Central memory CD4-positive, alpha-beta T cell (primary cell): Measurements from ENCODE around the gene LYL1.

ENCODE experiments used
- DNase-seq: peaks from one replicate; pipeline ENCODE4 v3.0.0; 2022

Gene LYL1

DNA sequence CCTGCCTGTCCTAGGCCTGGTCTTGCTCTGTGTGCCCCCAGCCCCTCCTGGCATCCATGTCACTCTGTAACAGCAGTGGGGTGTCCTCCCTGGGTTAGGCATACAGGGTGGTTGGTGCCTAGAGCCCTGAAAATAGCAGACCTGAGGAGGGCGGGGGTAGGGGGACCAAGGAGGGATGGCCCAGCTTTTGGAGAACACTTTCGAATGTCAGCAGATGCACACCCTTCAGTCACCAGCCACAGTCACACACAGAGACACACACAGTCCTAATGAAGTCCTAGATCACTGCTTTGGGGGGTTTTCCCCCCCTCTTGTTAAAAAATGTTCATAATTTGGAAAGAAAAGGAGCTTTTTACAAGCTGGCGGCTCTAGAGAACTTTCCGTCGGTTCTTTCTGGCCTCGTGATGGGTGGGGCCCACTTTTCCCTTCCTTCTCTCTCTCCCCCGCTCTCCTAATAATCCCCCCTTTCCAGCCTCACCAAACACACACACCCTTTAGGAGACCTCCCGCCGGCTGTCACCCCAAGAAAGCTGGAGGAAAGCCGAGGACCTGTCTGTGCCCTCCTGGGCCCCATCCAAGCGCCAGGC is 47.9 kb downstream of the LYL1 start:
- no peak for DNase-seq

DNA sequence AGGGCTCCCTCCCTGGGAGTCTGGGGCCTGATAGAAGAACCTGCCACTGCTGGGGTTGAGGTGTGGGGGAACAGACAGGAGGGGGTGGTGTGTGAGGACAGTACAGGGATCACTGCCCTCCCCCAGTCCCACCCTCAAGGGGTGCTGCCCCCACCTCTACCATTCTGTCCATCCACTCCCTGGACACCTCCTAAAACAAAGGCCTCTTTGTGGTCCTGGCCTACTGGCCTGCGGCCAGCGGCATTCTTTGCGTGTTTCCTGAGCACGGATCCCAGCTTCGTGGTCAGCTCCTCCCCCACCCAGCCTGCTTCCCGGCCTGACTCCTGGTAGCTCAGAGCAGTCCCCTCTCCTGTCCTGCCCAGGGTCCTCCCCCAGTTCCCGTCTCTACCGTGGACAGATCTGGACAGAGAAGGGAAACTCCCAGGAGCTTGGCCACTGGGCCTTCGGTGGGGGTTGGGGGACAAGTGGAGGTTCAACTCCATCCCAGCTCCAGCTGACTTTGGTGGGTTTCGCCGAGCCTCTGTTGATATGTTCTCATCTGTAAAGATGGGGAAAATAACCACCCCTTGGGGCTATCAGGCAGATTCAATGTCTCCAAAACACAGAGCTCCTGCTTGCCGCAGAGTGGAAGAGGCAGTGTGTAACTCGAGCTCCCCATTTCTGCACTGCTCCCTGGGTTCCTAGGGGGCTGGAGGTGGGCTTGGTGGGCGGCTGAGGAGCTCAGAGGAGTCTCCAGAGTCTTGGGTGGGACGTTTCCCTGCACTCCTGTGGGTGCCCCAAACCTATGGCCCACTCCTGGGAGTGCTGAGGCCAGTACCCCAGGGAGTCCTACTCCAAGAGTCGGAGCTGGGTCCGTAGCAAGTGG is 48.7 kb downstream of the LYL1 start:
- no peak for DNase-seq

DNA sequence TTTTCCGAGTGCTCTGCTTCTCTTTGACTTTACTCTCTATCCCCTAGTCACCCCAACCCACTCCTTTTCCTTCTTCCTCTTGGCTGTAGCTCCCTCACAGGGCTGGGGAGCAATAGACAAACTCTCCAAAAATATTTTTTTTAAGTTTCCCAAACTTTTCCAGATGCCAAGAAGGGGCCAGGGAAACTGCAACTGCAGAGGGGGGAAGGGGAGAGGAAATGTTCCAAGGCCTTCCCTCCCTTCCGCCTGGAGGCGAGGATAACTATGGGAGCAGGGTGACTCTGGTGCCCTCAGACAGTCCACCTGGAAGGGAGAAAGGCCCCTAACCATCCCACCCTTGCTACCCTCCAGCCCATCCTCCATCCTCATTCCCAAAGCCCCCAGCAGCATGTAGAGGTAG is 49.4 kb downstream of the LYL1 start:
- no peak for DNase-seq

DNA sequence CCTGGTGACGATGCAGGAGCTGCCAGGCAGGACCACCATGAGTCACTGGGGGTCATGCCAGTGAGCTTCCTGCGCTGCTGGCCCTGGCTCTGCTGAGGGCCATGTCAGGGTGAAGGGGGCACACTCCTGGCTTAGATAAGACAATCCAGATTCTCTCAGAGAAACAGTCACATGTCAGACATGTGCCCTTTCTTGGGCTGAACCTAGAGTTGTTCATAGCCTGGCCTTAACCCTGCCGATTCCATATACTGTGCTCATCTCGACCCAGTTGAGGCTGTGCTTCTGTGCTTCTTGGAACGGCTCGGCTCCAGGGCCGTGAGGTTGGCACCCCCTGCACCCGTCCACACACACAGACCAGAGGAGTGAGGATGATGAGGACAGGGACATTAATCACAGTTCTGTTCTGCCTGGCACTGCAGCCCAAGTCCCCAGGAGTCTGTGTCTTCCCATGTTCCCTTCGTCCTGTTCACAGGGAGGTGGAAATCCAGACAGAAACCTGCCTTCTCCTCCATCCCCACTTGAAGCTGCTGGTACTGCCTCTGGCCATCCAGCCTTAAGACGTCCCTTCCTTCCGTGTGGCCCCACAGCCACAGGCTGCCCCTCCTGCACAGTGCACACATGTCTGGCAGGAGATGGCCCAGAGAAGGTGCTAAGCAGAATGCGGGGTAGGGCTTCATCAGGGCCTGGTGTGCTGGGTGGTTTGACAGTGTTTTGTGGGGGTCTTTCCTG is 50.0 kb downstream of the LYL1 start:
- no peak for DNase-seq

DNA sequence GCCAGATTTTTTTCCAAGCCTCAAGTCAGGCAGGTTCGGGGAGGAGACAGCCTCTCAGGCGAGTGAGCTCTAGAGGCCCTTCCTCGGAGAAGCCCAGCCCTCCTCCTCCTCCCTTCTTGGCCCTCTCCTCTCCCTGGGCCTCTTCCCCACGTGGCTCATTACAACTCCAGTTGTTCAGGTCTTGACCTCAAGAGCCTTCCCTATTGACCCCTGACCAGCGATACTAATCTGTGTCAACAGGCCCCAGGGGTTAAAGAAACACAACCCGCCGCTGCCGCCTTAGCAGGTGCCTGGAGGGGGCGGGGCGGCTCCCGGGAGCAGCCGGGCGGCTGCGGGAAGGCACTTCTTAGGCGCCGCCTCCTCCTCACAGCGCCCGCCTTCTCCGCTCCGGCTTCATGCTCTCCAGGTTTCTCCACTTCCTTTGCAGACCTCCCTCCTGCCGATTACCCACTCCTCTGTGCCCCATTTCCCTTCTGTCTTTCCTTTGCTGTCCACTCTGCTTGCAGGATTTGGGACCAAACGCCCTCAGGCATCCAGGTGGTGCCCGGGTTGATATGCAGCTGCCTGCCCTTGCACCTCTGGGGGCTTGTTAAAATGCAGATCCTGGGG is 51.0 kb downstream of the LYL1 start:
- DNase-seq = no peak

DNA sequence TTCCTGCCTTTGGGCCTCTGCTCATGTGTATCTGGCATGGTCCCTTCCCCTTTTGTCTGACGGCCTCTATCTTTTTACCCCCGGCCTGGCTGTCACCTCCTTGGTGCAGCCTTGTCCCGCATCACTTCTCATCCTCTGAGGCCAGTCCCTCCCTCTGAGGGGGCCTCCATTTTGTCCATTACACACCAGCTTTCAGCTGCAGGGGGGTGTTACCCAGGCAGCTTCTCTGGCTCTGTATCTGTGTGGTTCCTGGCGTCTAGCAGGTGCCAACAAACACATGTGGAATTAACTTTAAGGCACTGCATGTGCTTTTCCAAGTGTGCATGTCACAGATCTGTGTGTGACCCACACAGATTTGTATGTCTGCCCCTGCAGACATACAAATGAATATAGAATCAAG is 52.4 kb downstream of the LYL1 start:
- no peak for DNase-seq
